HEK293T (cell line): Measurements from ENCODE around the gene AP4S1.

Experiments used
- CTCF ChIA-PET: fragments of 350-600 bp; formaldehyde crosslinking; extraction: SDS; loops from one replicate; lab custom pipeline; 2021; ENCODE audit warnings: antibody characterized with exemption, inconsistent platforms; lab: Yijun Ruan, JAX
- POLR2A ChIA-PET: fragments of 350-600 bp; formaldehyde crosslinking; extraction: SDS; loops from one replicate; lab custom pipeline; 2020; ENCODE audit warnings: antibody characterized with exemption, inconsistent platforms; lab: Yijun Ruan, JAX
- DNase-seq: peaks from one replicate; pipeline ENCODE4 v3.0.0; 2012; ENCODE audit warnings: mixed read lengths; ENCODE audit errors: extremely low spot score
- ARNT ChIP-seq: fragments of 450-650 bp; IDR thresholded peaks from 2 replicates; pipeline ENCODE4 v1.6.1; 2017; ENCODE audit warnings: mild to moderate bottlenecking
- BHLHE40 ChIP-seq: fragments of 450-650 bp; IDR thresholded peaks from 2 replicates; pipeline ENCODE4 v1.6.1; 2016; ENCODE audit warnings: mild to moderate bottlenecking, moderate library complexity, borderline replicate concordance
- CTBP1 ChIP-seq: fragments of 450-650 bp; IDR thresholded peaks from 2 replicates; pipeline ENCODE4 v1.6.1; 2016; ENCODE audit warnings: borderline replicate concordance
- ELF4 ChIP-seq: fragments of 450-650 bp; IDR thresholded peaks from 2 replicates; pipeline ENCODE4 v1.6.1; 2017; ENCODE audit warnings: antibody characterized with exemption
- FOXA1 ChIP-seq: fragments of 450-650 bp; IDR thresholded peaks from 2 replicates; pipeline ENCODE4 v1.6.1; 2016; ENCODE audit warnings: mild to moderate bottlenecking
- FOXK2 ChIP-seq: fragments of 450-650 bp; IDR thresholded peaks from 2 replicates; pipeline ENCODE4 v1.6.1; 2016; ENCODE audit warnings: mild to moderate bottlenecking
- FOXM1 ChIP-seq: fragments of 450-650 bp; IDR thresholded peaks from 2 replicates; pipeline ENCODE4 v1.6.1; 2017; ENCODE audit warnings: mild to moderate bottlenecking, borderline replicate concordance
- HDGF ChIP-seq: fragments of 450-650 bp; IDR thresholded peaks from 2 replicates; pipeline ENCODE4 v1.6.1; 2017; ENCODE audit warnings: antibody characterized with exemption, borderline replicate concordance
- L3MBTL2 ChIP-seq: fragments of 450-650 bp; conservative IDR thresholded peaks from 2 replicates; pipeline ENCODE4 v1.6.1; 2016; ENCODE audit warnings: mild to moderate bottlenecking
- LEF1 ChIP-seq: fragments of 450-650 bp; IDR thresholded peaks from 2 replicates; pipeline ENCODE4 v1.6.1; 2017; ENCODE audit warnings: mild to moderate bottlenecking, borderline replicate concordance
- NFRKB ChIP-seq: fragments of 450-650 bp; IDR thresholded peaks from 2 replicates; pipeline ENCODE4 v1.6.1; 2016; ENCODE audit warnings: mild to moderate bottlenecking, moderate library complexity
- PKNOX1 ChIP-seq: fragments of 450-650 bp; IDR thresholded peaks from 2 replicates; pipeline ENCODE4 v1.6.1; 2016
- SP1 ChIP-seq: fragments of 450-650 bp; IDR thresholded peaks from 2 replicates; pipeline ENCODE4 v1.6.1; 2017
- SUZ12 ChIP-seq: fragments of 450-650 bp; IDR thresholded peaks from 2 replicates; pipeline ENCODE4 v1.6.1; 2016; ENCODE audit warnings: mild to moderate bottlenecking
- TARDBP ChIP-seq: fragments of 450-650 bp; IDR thresholded peaks from 2 replicates; pipeline ENCODE4 v1.6.1; 2016
- ZNF384 ChIP-seq: fragments of 450-650 bp; IDR thresholded peaks from 2 replicates; pipeline ENCODE4 v1.6.1; 2016

Gene AP4S1

GRCh38 chr14:31096255-31096654 is 70.8 kb downstream of the AP4S1 start:
- CTCF ChIA-PET: no interaction called here
- no peak for TF ChIP-seq L3MBTL2
- TF ChIP-seq BHLHE40: no peak
- no peak for TF ChIP-seq FOXM1
- TF ChIP-seq TARDBP: no peak
- no peak for TF ChIP-seq SP1
- TF ChIP-seq SUZ12: no peak
- TF ChIP-seq FOXA1: no peak
- no peak for TF ChIP-seq LEF1
- no peak for TF ChIP-seq FOXK2
- no peak for TF ChIP-seq NFRKB
- TF ChIP-seq HDGF: no peak
- no peak for TF ChIP-seq ARNT
- no peak for TF ChIP-seq ZNF384
- no peak for TF ChIP-seq ELF4
- TF ChIP-seq PKNOX1: no peak
- TF ChIP-seq CTBP1: no peak
- no peak for DNase-seq
- POLR2A ChIA-PET: no interaction called here

GRCh38 chr14:31097081-31097480 is 71.6 kb downstream of the AP4S1 start:
- DNase-seq: no peak
- TF ChIP-seq SUZ12 (no peak), HDGF (no peak), PKNOX1 (no peak), ARNT (no peak), LEF1 (no peak), BHLHE40 (no peak)
- POLR2A ChIA-PET: no interaction called here
- CTCF ChIA-PET: no interaction called here

GRCh38 chr14:31106768-31107167 is 81.3 kb downstream of the AP4S1 start:
- no peak for DNase-seq
- CTCF ChIA-PET: no interaction called here
- POLR2A ChIA-PET: no interaction called here
- no peak for TF ChIP-seq ARNT
- TF ChIP-seq NFRKB: no peak
- no peak for TF ChIP-seq PKNOX1
- TF ChIP-seq FOXM1: no peak

GRCh38 chr14:31109257-31109656 is 83.8 kb downstream of the AP4S1 start:
- DNase-seq: no peak
- ChIA-PET CTCF (interaction anchor here (0.6 kb wide), 1 partner anchor 223 kb away, joined by 3 read pairs; no protein-coding TSS in a partner anchor), POLR2A (no interaction called here)
- TF ChIP-seq ARNT: no peak
- TF ChIP-seq SP1: no peak
- no peak for TF ChIP-seq FOXK2
- no peak for TF ChIP-seq TARDBP
- TF ChIP-seq FOXA1: no peak
- no peak for TF ChIP-seq PKNOX1
- no peak for TF ChIP-seq ELF4
- no peak for TF ChIP-seq CTBP1
- TF ChIP-seq L3MBTL2: no peak
- no peak for TF ChIP-seq NFRKB

- CTCF ChIA-PET: no interaction called here
- DNase-seq: no peak
- POLR2A ChIA-PET: no interaction called here
- TF ChIP-seq PKNOX1 (no peak), FOXM1 (no peak), HDGF (no peak), ZNF384 (no peak), ARNT (no peak), TARDBP (no peak), BHLHE40 (no peak), LEF1 (no peak), SP1 (no peak), L3MBTL2 (no peak), FOXA1 (no peak), CTBP1 (no peak), FOXK2 (no peak), ELF4 (no peak), SUZ12 (no peak), NFRKB (no peak)
These were observed 85.4 kb downstream of the AP4S1 start for GRCh38 chr14:31110872-31111271.

- CTCF ChIA-PET: no interaction called here
- POLR2A ChIA-PET: no interaction called here
- DNase-seq: no peak
- TF ChIP-seq HDGF: no peak
- TF ChIP-seq NFRKB: no peak
- no peak for TF ChIP-seq ZNF384
- no peak for TF ChIP-seq FOXM1
- no peak for TF ChIP-seq ELF4
- no peak for TF ChIP-seq FOXA1
- TF ChIP-seq SUZ12: no peak
- no peak for TF ChIP-seq SP1
- TF ChIP-seq LEF1: no peak
- no peak for TF ChIP-seq FOXK2
- TF ChIP-seq CTBP1: no peak
- no peak for TF ChIP-seq BHLHE40
- no peak for TF ChIP-seq PKNOX1
- no peak for TF ChIP-seq ARNT
- no peak for TF ChIP-seq TARDBP
These were observed 88.3 kb downstream of the AP4S1 start for GRCh38 chr14:31113794-31114193.
